Keratinocyte (primary cell): ENCODE measurements around the gene UVSSA.

ENCODE experiments used
- EZH2 ChIP-seq: IDR thresholded peaks from one replicate; pipeline ENCODE4 v1.6.1; 2012; ENCODE audit warnings: inconsistent platforms, mild to moderate bottlenecking, low read length, moderate library complexity
- TF ChIP-seq, protein P1 (sequence below), 3 experiments: IDR thresholded peaks in 1 of 3; conservative IDR thresholded peaks in 1 of 3; optimal IDR thresholded peaks in 1 of 3; 2 replicates in 2 of 3; 3 replicates in 1 of 3; pipeline versions ENCODE3 to v1.5.1; 2011; ENCODE audit warnings: low read length in 3 of 3, mild to moderate bottlenecking in 3 of 3, moderate library complexity in 2 of 3, control low read depth in 1 of 3, inconsistent platforms in 1 of 3; ENCODE audit not compliant: insufficient read depth in 2 of 3; ENCODE audit errors: extremely low read depth in 1 of 3

GRCh38 chr4:1332686-1333085 lies 14.3 kb upstream of the UVSSA start:
- TF ChIP-seq, protein P1, sequence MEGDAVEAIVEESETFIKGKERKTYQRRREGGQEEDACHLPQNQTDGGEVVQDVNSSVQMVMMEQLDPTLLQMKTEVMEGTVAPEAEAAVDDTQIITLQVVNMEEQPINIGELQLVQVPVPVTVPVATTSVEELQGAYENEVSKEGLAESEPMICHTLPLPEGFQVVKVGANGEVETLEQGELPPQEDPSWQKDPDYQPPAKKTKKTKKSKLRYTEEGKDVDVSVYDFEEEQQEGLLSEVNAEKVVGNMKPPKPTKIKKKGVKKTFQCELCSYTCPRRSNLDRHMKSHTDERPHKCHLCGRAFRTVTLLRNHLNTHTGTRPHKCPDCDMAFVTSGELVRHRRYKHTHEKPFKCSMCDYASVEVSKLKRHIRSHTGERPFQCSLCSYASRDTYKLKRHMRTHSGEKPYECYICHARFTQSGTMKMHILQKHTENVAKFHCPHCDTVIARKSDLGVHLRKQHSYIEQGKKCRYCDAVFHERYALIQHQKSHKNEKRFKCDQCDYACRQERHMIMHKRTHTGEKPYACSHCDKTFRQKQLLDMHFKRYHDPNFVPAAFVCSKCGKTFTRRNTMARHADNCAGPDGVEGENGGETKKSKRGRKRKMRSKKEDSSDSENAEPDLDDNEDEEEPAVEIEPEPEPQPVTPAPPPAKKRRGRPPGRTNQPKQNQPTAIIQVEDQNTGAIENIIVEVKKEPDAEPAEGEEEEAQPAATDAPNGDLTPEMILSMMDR (optimal IDR thresholded peaks at IDR 0.05 in 1 of 3, IDR thresholded peaks at IDR 0.05 in 1 of 3, conservative IDR thresholded peaks at IDR 0.05 in 1 of 3; ENCODE audit: extremely low read depth in 1 of 3, insufficient read depth in 2 of 3, low read length in 3 of 3): no peak
- no peak for TF ChIP-seq EZH2
